Stimulated activated CD4-positive, alpha-beta T cell treated with anti-CD3 and anti-CD28 coated beads, Interleukin-12 subunit alpha, Interleukin-12 subunit beta, amount 100 ng/mL, for 24 hours (primary cell): ENCODE measurements around the gene ARL8B.
A peak's percentile ranks its signal among the peaks of the same experiment; 100 is the strongest.

Experiments used
- DNase-seq, 2 experiments: peaks; one replicate each; pipeline ENCODE4 v3.0.0-alpha.2; 2020; ENCODE audit warnings: low read depth in 2 of 2

The ARL8B gene

DNA sequence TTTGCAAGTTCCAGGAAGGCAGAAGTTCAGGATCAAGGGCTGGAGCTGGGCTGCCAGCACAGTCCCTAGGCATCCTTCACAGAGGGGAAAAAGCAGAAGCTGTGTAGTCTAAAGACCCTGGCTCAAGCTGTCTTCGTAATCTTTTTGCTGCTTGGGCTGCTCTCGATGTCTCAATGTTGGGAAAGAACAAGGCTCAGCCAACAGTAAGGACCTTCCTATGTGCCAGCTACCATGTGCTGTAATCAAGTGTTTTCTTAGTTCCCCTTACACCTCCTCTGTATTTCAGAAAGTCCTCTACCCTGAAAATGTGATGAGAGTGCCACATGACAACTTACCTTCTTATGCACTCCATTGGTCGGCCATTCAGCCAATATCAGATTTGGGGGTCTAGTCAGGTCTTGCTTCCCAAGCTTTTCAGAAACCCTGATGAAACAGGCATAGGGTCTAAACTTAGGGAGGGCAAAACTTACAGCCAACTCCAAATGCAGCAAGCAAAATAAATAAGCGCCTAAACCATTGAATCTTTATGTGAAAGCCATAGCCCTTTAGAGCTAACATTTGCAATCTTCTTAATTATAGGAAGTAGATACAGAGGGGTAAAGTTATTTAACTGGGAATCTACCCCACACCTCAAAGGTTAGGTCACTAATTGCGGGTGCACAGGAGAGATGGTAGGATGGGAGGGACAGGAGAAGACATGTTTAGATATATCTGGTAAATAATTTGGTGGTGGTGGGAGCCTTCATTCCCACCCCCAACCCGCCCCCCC lies 64.2 kb downstream of the ARL8B start:
- no peak for DNase-seq

DNA sequence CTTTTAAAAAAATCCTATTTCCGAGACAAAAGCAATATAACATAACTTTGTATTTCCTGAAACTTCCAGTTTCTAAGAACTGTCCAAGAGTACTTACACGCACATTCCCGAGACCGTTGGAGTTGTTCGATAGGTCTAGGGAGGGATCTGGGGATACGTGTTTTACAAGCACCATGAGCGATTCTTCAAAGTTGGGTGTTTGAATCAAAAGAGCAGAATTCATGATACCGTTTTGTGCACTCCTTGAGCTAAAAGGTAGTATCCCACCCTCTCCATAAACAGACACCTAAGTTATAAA lies 64.7 kb downstream of the ARL8B start:
- no peak for DNase-seq

DNA sequence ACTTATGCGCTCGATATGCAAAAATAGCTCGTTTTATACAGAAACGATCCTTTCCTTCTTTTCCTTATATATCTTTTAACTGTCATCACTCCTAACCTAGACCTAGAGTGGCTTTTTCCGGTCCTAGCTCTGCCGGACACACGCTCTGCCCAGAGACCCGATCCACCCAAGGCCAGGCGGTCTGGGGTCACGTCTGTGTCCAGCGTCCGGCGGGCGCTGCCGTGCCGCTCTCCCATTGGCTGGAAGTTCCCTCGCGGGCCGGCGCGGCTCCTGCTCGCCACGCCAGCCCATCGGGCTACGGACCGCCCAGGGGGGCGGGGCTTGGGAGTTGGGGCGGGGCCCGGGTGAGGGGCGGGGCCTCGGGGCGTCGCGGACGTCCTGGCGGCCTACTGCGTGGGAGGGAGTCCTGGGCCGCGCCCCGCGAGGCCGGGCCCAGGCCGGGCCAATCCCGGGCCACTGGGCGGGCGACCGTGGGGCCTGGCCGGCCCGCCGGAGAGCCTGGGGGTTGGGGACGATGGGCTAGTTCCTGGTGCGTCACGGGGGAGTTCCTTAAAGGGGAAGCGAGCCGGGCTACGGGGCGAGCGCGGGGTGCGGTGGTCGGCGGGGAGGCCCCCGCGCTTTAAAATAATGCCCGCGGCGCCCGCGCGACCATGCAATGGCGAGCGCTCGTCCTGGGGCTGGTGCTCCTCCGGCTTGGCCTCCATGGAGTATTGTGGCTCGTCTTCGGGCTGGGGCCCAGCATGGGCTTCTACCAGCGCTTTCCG lies 65.2 kb downstream of the ARL8B start, which contains the start of gene EDEM1:
EDEM1 (plus strand) TSS at position 552 of the 764 bp plus-strand sequence; CDS start at position 651, 99 bp downstream.
- DNase-seq: peak; percentile 95

DNA sequence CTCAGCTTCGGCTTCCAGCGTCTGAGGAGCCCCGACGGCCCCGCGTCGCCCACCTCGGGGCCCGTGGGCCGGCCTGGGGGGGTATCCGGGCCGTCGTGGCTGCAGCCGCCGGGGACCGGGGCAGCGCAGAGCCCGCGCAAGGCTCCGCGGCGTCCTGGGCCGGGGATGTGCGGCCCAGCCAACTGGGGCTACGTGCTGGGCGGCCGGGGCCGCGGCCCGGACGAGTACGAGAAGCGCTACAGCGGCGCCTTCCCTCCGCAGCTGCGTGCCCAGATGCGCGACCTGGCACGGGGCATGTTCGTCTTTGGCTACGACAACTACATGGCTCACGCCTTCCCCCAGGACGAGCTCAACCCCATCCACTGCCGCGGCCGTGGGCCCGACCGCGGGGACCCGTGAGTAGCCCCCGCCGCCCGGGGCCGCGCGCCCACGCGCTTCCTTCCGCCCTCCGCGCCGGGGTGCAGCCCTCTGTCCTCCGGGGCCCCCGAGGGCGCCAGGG lies 65.9 kb downstream of the ARL8B start:
- peak in 1 of 2 experiments; percentile 29 for DNase-seq

DNA sequence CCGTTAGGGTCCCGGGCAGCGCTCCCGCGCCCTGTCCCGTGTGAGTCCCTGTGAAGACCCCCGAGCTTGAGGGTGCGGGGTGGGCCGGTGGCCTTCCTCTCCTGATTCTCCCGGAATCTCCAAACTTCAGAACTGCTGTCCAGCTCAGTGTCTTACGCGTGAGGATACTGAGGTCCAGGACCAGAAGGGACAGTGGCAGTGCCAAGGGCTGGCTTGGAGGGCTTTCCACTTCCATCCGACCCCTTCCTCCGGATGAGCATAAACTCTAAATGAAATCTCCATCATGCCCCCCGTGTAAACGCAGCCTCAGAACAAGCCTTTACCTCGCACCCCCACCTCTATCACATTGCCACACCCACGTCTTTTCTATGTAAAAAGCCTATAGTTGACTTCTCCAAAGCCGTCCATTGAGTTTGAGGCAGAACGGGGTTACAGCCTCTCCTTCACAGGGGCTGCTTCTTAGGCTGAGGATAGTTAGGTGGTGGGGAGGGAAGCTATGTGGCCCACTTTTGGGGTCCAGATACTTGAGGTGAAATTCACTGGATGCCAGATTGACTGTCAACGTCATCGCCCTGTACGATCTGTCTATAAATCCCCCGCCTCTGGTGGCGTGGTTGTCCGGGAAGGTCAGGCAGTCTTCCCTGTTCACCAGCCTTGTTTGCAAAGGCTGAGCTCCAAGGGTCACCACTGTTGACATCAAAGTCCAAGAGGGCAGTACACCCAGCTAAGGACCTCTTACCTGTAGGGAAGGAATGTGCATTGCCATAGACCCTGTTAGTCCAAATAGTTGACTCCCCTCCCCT lies 66.5 kb downstream of the ARL8B start:
- no peak for DNase-seq

DNA sequence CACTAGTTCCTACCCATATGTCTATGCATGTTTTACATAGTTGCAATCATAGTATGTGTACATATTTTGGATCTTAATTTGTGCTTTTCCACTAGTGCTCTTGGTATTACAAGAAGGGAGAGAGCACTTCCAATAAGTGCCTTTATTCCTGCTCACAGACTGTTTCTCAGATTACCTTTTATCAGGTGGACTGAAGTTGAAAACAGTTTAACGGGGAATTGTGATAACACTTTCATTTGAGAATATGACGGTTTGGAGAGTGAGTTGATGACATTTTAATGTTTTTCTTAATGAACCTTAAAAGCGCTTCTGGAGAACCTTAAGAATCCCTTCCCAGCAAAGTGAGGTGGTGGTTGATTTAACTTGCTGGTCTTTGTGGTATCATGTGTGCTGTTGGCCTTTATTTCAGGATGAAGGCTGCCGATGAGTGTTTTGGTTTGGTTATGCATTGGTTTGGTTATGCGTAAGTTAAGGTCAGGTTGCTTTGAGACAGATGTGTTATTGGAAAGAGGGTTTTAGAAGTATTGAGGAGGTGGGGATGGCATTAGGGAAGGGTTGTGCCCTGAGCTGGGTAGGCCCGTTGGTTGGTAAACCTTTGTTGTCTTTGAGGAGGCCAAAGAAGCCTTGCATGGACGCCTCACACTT lies 68.2 kb downstream of the ARL8B start:
- DNase-seq: no peak

DNA sequence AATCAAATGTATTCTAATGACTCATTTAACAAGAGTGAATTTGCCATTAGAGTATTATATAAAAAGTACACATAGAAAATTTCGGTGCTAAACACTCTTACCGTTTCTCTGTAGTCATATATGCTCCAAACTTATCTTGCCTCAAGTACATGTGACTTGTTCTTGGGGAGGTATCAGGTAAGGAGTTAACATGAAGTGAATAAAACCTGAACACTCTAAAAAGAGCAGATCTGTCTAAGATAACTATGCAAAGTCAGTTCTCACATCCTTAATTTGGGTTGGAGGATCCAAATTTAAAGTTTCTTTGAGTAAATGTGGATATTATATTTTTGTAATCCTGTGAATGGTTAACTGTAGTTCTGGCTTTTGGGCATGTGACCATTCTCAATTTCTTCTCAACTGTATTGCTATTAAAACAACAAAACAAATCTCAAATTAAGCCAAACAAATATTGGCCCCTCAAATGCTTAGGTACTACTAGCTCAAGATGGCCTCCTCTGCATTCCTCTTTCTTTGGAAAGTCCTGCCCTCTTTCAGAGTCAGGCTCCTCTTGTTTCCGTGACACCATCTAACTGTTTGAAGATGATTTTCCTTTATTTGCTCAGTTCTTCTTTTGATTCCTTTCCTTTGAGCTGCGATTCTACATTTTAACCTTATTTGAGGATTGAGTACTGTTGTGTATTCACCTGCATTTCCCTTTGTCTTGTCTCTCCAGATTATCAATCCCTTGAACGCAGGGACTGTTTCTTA lies 69.6 kb downstream of the ARL8B start:
- no peak for DNase-seq

DNA sequence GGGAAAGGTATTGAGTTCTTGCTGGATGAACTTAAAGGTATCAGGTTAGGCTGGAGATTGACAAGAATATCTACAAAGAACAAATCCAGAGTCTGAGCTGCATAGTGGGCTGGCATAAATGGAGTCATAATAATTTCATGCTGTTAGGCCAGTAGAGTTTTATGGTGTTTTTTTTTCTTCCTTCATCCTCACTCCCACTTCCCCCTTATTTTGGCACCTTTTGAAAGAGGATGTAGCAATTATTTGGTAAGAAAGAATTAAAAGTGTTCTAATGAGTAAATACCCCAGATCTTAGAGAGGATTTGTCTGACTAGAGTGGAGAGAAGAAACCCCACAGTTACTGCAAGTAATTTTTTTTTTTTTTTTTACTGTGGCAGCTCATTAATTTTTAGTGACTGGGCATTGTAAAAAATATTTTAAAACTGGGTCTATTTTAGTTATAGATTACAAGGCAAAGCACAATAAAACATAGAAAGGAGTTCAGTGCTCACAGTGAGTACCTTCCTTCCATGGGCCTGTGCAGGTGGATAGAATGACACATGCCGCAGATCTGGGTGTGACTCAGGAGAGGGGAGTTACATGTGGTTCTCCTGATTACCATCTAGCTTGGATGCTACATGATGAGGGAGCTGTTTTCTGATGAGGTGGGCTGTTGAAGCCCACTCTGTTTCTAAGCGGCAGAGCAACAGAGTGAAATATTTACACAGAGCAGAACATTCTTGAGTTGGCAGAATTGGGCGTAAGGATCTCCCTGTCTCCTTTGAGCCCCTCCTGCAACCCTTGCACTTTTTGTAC lies 70.7 kb downstream of the ARL8B start:
- DNase-seq: no peak

DNA sequence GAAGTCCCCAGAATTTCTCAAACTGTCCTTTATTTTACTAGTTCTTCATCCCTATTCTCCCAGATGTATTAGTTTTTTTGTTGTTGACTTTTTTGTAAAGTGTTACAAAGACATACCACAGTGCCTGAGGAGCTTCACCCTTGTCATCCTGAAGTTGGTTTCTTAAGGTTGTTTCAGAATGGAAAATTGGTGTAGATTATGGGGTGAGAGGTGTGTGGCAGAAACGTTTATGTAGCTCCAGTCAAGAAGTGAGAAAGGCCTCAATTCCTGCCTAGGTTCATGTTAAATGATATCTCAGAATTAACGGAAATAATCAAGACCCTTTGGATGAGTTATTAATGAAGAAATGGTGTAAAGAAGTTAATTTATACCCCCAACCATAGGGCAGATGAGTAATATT lies 72.2 kb downstream of the ARL8B start:
- DNase-seq: no peak

DNA sequence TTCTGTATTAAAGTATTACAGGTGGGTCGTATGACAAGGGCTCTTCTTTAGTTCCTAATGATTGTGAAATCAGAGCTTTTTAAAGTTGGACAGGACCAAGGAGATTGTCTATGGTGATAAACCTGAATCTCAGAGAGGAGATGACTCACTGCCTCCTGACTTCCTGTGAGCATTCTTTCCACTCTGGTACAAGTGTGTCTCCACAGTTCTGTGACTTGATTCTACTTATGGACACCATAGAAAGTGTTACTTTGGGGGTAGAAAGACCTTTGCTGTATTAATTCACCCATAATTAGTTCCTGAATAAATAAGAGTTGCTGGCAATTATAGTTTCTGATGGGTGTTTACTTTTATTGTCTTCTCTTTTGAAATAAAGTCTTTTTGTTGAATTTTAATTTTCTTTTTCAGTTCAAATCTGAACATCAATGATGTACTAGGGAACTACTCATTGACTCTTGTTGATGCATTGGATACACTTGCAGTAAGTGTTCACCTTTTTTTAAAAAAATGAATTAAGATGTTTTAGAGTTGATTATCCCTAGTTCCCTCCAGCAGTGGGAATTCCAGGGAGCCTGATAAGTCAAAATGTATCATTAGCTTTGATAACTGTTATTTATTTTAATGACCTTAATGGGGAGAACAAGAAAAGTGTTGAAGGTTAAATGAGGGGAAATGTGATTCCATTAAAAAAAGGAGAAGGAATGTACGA lies 72.9 kb downstream of the ARL8B start:
- DNase-seq: no peak

DNA sequence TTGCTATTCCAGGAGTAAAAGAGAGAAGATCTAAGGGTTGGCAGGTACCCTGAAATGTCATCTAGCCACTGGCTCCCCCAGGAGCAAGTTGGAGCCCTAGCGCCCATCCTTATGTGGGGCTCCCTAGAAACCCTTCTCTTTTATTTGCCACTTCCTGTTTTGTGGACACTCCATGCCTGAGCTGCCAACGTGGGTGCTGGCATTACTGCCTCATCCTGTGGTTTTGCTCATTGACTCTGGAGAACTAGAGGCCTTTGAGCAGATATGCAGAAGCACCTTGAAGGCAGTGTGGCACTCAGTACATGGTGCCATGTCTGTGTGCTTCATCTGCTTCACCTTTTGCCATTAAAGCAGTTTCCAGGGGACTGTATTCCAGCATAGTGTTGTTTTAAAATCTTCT lies 73.5 kb downstream of the ARL8B start:
- no peak for DNase-seq

DNA sequence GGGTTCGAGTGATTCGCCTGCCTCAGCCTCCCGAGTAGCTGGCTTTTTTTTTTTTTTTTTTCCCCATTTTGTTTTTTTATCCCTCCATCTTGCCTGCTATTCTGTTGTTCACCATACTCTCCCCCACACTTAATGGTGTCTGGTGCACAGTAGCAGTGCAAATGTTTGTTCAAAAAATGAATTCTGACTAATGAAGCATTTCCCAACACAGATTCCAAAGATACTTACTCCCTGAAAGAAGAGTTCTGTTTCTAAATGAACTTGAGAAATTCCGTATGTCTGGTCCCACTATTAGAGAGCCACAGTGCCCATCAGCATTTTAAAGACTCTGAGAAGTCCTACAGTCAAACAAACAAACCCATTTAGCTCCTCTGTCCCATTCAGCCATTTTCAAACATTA lies 74.9 kb downstream of the ARL8B start:
- DNase-seq: no peak

DNA sequence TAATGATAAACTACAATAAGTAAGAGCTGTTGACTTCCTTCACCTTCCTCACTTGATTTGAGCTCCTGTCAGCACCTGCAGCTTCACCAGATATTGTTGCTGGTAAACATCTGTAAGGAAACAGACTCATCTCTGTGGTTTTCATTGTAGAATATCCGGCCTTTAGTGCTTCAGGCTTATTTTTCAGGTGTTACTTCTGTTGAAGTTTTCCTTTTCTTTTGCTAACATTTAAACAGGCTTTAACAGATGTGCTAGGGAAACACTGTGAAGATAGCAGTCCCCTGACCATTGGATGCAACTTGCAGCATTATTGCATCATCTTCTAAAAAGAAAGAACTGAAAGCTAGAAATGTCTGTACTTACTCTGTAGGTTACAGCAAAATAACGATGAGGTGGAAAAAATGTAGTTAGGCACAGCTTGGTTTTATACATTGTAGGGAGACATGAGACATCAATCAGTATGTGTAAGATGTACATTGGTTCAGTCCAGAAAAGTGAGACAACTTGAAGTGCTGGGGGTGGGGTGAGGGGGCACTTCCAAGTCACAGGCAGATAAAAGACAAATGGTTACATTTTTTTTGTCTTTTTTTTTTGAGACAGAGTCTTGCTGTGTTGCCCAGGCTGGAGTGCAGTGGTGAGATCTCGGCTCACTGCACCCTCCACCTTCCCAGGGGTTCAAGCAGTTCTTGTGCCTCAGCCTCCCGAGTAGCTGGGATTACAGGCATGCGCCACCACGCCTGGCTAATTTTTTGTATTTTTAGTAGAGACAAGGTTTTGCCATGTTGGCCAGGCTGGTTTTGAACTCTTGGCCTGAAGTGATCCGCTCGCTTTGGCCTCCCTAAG lies 75.6 kb downstream of the ARL8B start:
- DNase-seq: no peak

DNA sequence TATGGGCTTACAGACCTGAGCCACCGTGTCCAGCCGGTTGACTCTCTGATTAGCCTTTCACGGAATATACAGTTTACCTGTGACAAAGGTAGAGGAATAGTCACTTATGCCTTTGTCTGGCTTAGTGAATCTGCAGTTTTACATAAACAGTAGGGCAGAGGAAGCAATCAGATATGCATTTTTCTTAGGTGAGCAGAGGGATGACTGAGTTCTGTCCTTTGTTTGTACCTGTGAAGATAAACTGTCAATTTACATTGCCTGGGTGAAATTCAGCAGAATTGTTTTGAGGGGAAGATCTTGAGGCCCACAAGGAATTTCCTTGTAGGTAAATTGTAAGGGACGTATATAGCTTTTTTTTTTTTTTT lies 76.2 kb downstream of the ARL8B start:
- DNase-seq: no peak

DNA sequence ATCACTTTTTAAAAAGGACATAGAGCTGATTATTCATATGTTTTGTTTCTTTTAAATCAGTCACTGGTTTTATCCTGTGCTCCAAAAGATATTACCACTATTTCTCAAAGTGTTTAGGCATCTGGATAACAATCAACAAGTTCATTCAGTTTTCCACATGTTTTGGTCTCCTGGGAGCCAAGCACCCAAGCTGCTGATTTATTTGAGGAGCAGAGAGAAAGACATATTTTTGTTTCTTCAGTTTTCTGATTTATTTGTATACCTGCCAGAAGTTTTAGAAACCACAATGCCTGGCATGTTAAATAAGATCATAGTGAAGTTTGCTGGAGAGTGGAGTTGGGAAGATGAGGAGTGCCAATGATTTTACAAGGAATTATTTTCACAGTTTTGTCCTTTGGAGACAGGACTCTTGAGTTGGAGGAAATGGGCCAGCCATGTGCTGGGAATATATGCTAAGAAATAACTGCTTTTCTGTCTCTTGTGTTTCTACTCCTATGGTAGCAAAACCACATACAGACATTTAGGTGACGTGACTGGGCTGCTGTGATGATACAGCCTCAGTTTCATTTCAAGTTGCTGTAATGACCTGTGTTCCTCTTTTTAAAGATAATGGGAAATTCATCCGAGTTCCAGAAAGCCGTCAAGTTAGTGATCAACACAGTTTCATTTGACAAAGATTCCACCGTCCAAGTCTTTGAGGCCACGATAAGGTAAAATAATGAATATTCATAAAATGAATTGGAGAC lies 77.1 kb downstream of the ARL8B start:
- no peak for DNase-seq

DNA sequence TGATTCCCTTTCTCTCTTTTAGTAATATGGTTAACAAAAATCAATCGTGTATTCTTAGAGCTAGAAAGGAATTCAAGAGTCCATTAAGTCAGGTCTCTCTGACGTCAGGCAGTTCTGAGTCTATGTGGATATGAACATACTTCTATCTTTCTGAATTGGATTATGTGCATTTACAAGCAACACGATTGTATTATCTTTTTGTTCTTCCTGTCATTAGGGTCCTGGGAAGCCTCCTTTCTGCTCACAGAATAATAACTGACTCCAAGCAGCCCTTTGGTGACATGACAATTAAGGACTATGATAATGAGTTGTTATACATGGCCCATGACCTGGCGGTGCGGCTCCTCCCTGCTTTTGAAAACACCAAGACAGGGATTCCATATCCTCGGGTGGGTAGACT lies 79.4 kb downstream of the ARL8B start:
- no peak for DNase-seq

DNA sequence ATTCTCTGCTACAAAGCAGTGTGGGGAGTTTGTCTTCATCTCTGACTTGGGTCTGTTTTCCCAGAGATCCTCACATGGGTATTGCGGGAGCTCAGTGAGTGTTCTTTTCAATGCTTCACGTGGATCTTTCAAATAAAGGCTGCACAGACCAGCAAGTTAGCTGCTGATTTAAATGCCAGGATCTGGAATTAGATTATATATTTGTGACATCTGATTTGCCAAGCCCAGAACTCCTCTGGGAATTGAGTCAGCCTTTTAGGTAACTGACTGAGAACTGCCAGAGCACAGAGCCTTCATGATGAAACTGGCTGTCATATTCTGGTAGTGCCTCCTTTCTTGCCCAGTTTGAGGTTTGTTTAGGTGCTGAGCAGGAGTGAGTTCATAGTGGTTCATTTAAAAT lies 80.1 kb downstream of the ARL8B start:
- no peak for DNase-seq
